Lower leg skin (tissue), 3 donors: ENCODE data around the gene ROBO1.

Experiments
- POLR2A ChIP-seq, 2 donors: fragments of 450-650 bp; IDR thresholded peaks; one replicate each; pipeline ENCODE4 v1.6.1; 2016 to 2017; ENCODE audit warnings: antibody characterized with exemption in 2 of 2, mild to moderate bottlenecking in 1 of 2, moderate library complexity in 1 of 2
- TF ChIP-seq, protein P1 (sequence below), 3 donors: fragments of 450-650 bp; IDR thresholded peaks; one replicate each; pipeline ENCODE4 v1.5.1; 2016; ENCODE audit warnings: antibody characterized with exemption in 3 of 3, mild to moderate bottlenecking in 3 of 3, moderate library complexity in 2 of 3

- TF ChIP-seq, protein P1, sequence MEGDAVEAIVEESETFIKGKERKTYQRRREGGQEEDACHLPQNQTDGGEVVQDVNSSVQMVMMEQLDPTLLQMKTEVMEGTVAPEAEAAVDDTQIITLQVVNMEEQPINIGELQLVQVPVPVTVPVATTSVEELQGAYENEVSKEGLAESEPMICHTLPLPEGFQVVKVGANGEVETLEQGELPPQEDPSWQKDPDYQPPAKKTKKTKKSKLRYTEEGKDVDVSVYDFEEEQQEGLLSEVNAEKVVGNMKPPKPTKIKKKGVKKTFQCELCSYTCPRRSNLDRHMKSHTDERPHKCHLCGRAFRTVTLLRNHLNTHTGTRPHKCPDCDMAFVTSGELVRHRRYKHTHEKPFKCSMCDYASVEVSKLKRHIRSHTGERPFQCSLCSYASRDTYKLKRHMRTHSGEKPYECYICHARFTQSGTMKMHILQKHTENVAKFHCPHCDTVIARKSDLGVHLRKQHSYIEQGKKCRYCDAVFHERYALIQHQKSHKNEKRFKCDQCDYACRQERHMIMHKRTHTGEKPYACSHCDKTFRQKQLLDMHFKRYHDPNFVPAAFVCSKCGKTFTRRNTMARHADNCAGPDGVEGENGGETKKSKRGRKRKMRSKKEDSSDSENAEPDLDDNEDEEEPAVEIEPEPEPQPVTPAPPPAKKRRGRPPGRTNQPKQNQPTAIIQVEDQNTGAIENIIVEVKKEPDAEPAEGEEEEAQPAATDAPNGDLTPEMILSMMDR (IDR thresholded peaks at IDR 0.05), result no peak
- TF ChIP-seq POLR2A (IDR thresholded peaks at IDR 0.05), result no peak
These were observed 749.5 kb downstream of the ROBO1 start for GRCh38 chr3:79018265-79018664.
